ENCODE data around the gene OTUD1. TPM values are rescaled to one million over a fixed set of nuclear protein-coding genes. Genes with fewer than 3 reads are reported as not detected.
"Not testable (repeated sequence)": the region's sequence is repeated elsewhere in the genome, so short reads cannot be mapped to it uniquely, and the experiment has no call there.

Gene OTUD1, protein sequence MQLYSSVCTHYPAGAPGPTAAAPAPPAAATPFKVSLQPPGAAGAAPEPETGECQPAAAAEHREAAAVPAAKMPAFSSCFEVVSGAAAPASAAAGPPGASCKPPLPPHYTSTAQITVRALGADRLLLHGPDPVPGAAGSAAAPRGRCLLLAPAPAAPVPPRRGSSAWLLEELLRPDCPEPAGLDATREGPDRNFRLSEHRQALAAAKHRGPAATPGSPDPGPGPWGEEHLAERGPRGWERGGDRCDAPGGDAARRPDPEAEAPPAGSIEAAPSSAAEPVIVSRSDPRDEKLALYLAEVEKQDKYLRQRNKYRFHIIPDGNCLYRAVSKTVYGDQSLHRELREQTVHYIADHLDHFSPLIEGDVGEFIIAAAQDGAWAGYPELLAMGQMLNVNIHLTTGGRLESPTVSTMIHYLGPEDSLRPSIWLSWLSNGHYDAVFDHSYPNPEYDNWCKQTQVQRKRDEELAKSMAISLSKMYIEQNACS
- total RNA-seq (10 to 100 TPM; 13.5 to 17.8 (median 14.2) TPM), polyA plus RNA-seq (27.3 TPM)
- long read RNA-seq, donor 1, transcript OTUD1-201 (1 exons, 2,933 nt): major isoform, 100 of 100 reads
- long read RNA-seq, donor 1, partial matches to known transcripts: 0 of 100 reads
- long read RNA-seq, donor 1, other reads (novel, unspliced or antisense): 0 of 100 reads
- long read RNA-seq, donor 2, transcript OTUD1-201 (1 exons, 2,933 nt): major isoform, 40 of 40 reads
- long read RNA-seq, donor 2, partial matches to known transcripts: 0 of 40 reads
- long read RNA-seq, donor 2, other reads (novel, unspliced or antisense): 0 of 40 reads
- long read RNA-seq, donor 3, partial matches to known transcripts: 0 of 3 reads
- long read RNA-seq, donor 3, other reads (novel, unspliced or antisense): 0 of 3 reads
- long read RNA-seq, donor 4, transcript OTUD1-201 (1 exons, 2,933 nt): major isoform, 45 of 45 reads
- long read RNA-seq, donor 4, partial matches to known transcripts: 0 of 45 reads
- long read RNA-seq, donor 4, other reads (novel, unspliced or antisense): 0 of 45 reads

DNA sequence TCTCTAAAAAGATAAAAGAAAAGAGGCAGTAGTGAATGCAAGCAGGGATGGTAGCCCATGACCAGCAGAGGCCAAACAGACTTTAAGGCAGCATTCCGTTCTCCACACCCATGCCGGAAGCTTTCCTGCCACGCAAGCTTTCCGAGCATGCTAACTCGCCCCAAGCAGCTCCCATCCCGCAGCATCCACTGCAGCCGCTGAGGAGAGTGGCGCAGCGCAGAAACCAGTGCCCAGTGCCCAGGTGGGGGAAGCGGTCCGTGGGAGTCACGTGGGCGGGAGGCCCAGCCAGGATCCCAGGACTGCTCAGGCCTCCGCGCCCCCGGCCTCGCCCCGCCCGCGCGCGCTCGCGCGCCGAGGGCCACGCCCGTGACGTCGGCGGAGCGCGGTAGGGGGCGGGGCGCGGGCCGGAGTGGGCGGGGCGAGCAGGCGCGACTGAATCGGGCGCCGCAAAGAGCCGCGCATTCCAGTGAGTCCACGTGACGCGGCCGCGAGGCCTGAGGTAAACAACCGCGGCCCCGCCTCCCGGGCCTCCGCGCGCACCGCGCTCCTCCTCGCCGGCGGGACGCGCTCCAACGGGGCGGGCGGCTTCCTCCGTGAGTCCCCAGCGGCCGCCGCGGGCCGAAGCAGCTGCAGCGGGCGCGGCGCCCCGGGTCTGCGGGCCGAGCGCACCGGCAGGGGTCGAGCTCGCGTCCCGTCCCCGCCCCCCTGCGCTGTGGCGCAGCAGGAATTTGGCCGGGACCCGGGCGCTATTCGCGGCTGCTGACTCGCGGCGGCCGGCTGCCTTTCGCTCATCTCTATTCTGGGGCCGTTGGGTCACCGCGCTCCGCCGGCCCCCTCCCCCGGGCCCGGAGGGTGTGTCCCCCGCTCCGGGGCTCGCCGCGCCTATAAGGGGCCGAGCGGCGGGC is at the start of gene OTUD1:
Gene OTUD1, plus strand, starts transcription at position 529 of the 905 bp plus-strand sequence. CDS start 383 bp downstream, outside the sequence.
- DNase-seq (peak; percentile 97 to 99 (median 99)), ATAC-seq (peak; percentile 97)
- Histone ChIP-seq H3K4me3 (ENCODE audit: low read length) (peak within 1 kb of the TSS; percentile 97), H3K9me3 (ENCODE audit: control insufficient read depth, low read length) (no peaks in the 10 kb centered on the region), H3K27ac (ENCODE audit: low read length) (peak within 1 kb of the TSS; percentile 98), H3K4me1 (ENCODE audit: control insufficient read depth, insufficient read depth, low read length) (no peaks in the 10 kb centered on the region), H3K27me3 (ENCODE audit: control insufficient read depth, insufficient read depth) (no peaks in the 10 kb centered on the region)
- intact Hi-C loops (cut with DNase I): loop anchor here in 1 of 4 donors (5.0 kb wide), 1 partner anchor 91 kb away; no protein-coding TSS in a partner anchor
- under 1% methylated on average over 115 of the region's 115 CpGs for WGBS

DNA sequence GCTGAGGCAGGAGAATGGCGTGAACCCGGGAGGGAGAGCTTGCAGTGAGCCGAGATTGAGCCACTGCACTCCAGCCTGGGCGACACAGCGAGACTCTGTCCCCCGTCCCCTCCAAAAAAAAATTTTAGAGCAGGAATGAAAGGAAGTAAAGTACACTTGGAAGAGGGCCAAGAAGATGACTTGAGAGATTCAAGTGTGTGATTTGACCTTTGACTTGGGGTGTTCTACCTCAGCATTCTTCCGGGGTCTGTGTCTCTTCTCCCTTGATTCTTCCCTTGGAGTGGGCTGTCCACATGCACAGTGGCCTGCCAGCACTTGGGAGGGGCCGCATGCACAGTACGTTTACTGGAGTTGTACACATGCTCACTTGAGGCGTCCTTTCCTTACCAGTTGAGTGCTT is 48.5 kb upstream of the OTUD1 start:
- DNase-seq; H3K27ac ChIP-seq (ENCODE audit: low read length); intact Hi-C loops (cut with DNase I); H3K9me3 ChIP-seq (ENCODE audit: control insufficient read depth, low read length); ATAC-seq; H3K27me3 ChIP-seq (ENCODE audit: control insufficient read depth, insufficient read depth); H3K4me3 ChIP-seq (ENCODE audit: low read length); H3K4me1 ChIP-seq (ENCODE audit: control insufficient read depth, insufficient read depth, low read length): not testable (repeated sequence)
- 87% methylated on average over 10 of the region's 10 CpGs for WGBS

DNA sequence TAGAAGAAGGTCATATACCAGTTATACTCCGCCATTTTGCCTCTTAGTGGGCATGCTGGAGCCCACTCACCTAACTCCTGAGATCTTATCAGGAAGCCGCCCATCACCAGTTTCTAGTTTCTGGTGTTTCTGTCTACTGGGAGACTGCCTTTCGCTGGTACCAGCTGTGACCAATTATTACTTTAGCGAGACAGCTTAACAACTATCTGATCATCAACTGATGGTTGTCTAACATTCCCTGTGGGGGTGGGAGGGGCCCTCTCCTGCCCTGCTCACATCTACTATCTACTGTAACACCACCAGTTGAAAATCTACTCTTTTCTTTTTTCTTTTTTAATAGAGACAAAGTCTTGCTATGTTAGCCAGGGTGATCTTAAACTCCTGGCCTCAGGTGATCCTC is 48.1 kb upstream of the OTUD1 start:
- no peak for ATAC-seq
- no peaks in the 10 kb centered on the region for H3K27me3 ChIP-seq (ENCODE audit: control insufficient read depth, insufficient read depth)
- no peak overlapping the region for H3K27ac ChIP-seq (ENCODE audit: low read length)
- no peak for DNase-seq
- intact Hi-C loops (cut with DNase I): no loop called here
- H3K9me3 ChIP-seq (ENCODE audit: control insufficient read depth, low read length): no peaks in the 10 kb centered on the region
- H3K4me1 ChIP-seq (ENCODE audit: control insufficient read depth, insufficient read depth, low read length): no peaks in the 10 kb centered on the region
- WGBS: 89% methylated on average over 4 of the region's 4 CpGs
- H3K4me3 ChIP-seq (ENCODE audit: low read length): no peak overlapping the region

DNA sequence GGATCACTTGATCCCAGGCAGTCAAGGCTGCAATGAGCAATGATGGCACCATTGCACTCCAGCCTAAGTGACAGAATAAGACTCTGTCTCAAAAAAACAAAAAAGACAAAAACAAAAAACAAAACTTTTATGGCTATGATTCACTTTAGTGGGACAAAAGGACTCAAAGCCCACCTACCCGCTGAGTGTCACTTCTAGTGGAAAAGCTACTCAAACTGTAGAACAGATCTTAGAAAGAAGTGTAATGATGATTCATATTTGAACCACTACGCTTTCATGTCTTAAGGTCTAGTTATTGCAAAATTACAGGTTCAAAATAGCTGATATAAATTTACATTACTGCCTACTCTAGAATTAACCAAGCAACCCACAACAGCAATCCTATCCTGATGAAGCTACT is 47.1 kb upstream of the OTUD1 start:
- no peaks in the 10 kb centered on the region for H3K27me3 ChIP-seq (ENCODE audit: control insufficient read depth, insufficient read depth)
- H3K27ac ChIP-seq (ENCODE audit: low read length): no peak overlapping the region
- intact Hi-C loops (cut with DNase I): no loop called here
- H3K4me3 ChIP-seq (ENCODE audit: low read length): no peak overlapping the region
- ATAC-seq: no peak
- 93% methylated on average over 2 of the region's 2 CpGs for WGBS
- H3K4me1 ChIP-seq (ENCODE audit: control insufficient read depth, insufficient read depth, low read length): no peaks in the 10 kb centered on the region
- no peaks in the 10 kb centered on the region for H3K9me3 ChIP-seq (ENCODE audit: control insufficient read depth, low read length)
- DNase-seq: no peak

GRCh38 chr10:23395017-23395416 is 43.9 kb upstream of the OTUD1 start:
- H3K4me3 ChIP-seq (ENCODE audit: low read length): no peak overlapping the region
- intact Hi-C loops (cut with DNase I): no loop called here
- no peak overlapping the region for H3K27ac ChIP-seq (ENCODE audit: low read length)
- DNase-seq (no peak), ATAC-seq (no peak)
- no peaks in the 10 kb centered on the region for H3K9me3 ChIP-seq (ENCODE audit: control insufficient read depth, low read length)
- no peaks in the 10 kb centered on the region for H3K4me1 ChIP-seq (ENCODE audit: control insufficient read depth, insufficient read depth, low read length)
- 93% methylated on average over 5 of the region's 5 CpGs for WGBS
- H3K27me3 ChIP-seq (ENCODE audit: control insufficient read depth, insufficient read depth): no peaks in the 10 kb centered on the region

GRCh38 chr10:23396695-23397094 is 42.2 kb upstream of the OTUD1 start:
- intact Hi-C loops (cut with DNase I): no loop called here
- no peaks in the 10 kb centered on the region for H3K9me3 ChIP-seq (ENCODE audit: control insufficient read depth, low read length)
- no peak overlapping the region for H3K27ac ChIP-seq (ENCODE audit: low read length)
- H3K27me3 ChIP-seq (ENCODE audit: control insufficient read depth, insufficient read depth): no peaks in the 10 kb centered on the region
- 87% methylated on average over 2 of the region's 2 CpGs for WGBS
- H3K4me3 ChIP-seq (ENCODE audit: low read length): no peak overlapping the region
- ATAC-seq (no peak), DNase-seq (no peak)
- H3K4me1 ChIP-seq (ENCODE audit: control insufficient read depth, insufficient read depth, low read length): no peaks in the 10 kb centered on the region

DNA sequence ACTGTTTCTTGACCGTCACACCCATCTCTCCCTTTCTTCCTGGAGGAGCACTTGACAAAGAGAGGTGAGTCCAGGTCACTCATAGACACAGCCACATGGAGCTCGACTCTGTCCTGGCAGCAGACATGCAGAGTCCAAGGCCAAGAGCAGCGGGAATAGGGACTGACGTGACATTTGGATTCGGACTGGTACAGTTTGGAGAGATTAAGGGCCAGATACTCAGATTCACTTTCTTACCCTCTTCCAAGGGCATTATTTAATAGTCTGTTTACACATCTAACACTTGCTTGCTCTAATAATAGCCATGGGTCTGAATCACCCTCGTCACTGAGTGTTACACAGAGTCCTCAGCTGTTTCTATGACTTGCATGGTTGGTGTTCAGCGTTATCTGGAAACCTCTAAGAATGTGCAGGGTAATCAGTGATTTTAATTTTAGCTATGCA is 39.2 kb upstream of the OTUD1 start:
- H3K27ac ChIP-seq (ENCODE audit: low read length): peak overlapping the region; percentile 86
- no peak for DNase-seq
- ATAC-seq: peak; percentile 92 to 94
- no peaks in the 10 kb centered on the region for H3K27me3 ChIP-seq (ENCODE audit: control insufficient read depth, insufficient read depth)
- no peaks in the 10 kb centered on the region for H3K9me3 ChIP-seq (ENCODE audit: control insufficient read depth, low read length)
- 38% methylated on average over 7 of the region's 7 CpGs for WGBS
- no peak overlapping the region for H3K4me3 ChIP-seq (ENCODE audit: low read length)
- intact Hi-C loops (cut with DNase I): no loop called here
- H3K4me1 ChIP-seq (ENCODE audit: control insufficient read depth, insufficient read depth, low read length): no peaks in the 10 kb centered on the region

- H3K4me1 ChIP-seq (ENCODE audit: control insufficient read depth, insufficient read depth, low read length): no peaks in the 10 kb centered on the region
- 42% methylated on average over 2 of the region's 2 CpGs for WGBS
- H3K9me3 ChIP-seq (ENCODE audit: control insufficient read depth, low read length): no peaks in the 10 kb centered on the region
- no peaks in the 10 kb centered on the region for H3K27me3 ChIP-seq (ENCODE audit: control insufficient read depth, insufficient read depth)
- ATAC-seq: no peak
- no peak overlapping the region for H3K4me3 ChIP-seq (ENCODE audit: low read length)
- peak overlapping the region; percentile 37 for H3K27ac ChIP-seq (ENCODE audit: low read length)
- peak in 1 of 3 donors; percentile 39 for DNase-seq
- intact Hi-C loops (cut with DNase I): no loop called here
Measured at GRCh38 chr10:23402856-23403255, 36.0 kb upstream of the OTUD1 start.

DNA sequence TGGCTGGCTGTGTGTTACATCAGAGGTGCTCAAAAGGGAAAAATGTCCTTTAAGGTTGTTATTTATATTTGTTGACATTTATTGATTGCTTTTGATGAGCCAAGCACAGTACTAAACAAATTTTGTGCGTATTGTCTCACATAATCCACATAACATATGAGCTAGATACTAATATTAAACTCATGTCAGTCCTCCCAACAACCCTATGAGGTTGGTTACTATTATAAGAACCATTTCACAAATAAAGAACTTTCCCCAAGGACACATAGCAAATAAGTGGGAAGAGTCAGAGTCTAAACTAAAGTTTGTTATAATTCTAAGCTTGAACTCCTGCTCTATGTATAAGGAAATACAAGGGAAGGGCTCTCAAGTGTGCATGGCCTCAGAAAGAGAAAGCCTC is 35.6 kb upstream of the OTUD1 start:
- Histone ChIP-seq H3K4me1 (ENCODE audit: control insufficient read depth, insufficient read depth, low read length) (no peaks in the 10 kb centered on the region), H3K27me3 (ENCODE audit: control insufficient read depth, insufficient read depth) (no peaks in the 10 kb centered on the region), H3K27ac (ENCODE audit: low read length) (peak overlapping the region; percentile 51), H3K4me3 (ENCODE audit: low read length) (no peak overlapping the region), H3K9me3 (ENCODE audit: control insufficient read depth, low read length) (no peaks in the 10 kb centered on the region)
- 60% methylated on average over 1 of the region's 1 CpG for WGBS
- DNase-seq: no peak
- intact Hi-C loops (cut with DNase I): no loop called here
- ATAC-seq: no peak

DNA sequence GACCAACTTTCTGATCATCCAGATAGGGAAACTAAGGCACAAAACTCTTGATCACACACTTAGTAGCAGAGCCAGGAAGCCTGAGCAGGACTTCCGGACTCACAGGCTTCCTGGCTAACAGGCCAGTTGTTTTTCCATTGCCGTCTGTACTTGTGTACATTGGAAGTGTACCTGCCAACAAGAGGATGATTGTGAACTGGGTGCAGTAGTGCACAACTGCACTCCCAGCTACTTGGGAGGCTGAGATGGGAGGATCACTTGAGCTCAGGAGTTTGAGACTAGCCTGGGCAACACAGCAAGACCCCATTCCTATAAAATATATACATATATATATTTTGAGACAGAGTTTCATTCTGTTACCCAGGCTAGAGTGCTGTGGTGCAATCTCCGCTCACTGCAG is 35.2 kb upstream of the OTUD1 start:
- intact Hi-C loops (cut with DNase I): no loop called here
- H3K27ac ChIP-seq (ENCODE audit: low read length): peak overlapping the region; percentile 51

More for the DNA sequence above, 35.2 kb upstream of the OTUD1 start:
- ATAC-seq (no peak), DNase-seq (no peak)
- Histone ChIP-seq H3K4me1 (ENCODE audit: control insufficient read depth, insufficient read depth, low read length) (no peaks in the 10 kb centered on the region), H3K27me3 (ENCODE audit: control insufficient read depth, insufficient read depth) (no peaks in the 10 kb centered on the region), H3K4me3 (ENCODE audit: low read length) (no peak overlapping the region), H3K9me3 (ENCODE audit: control insufficient read depth, low read length) (no peaks in the 10 kb centered on the region)
- WGBS: 78% methylated on average over 3 of the region's 3 CpGs

Measured in right cardiac atrium (tissue), 5 donors.